ENCODE measurements around the gene PRKG1. TPM values are rescaled to one million over a fixed set of nuclear protein-coding genes. Genes with fewer than 3 reads are reported as not detected.

The PRKG1 gene
- total RNA-seq: 1 to 10 TPM; 8.0 to 8.9 TPM

GRCh38 chr10:51074238-51075028 lies at the start of gene PRKG1:
Gene PRKG1 (plus strand): TSS chr10:51074487.

GRCh38 chr10:51699475-51700227 lies 625.4 kb downstream of the PRKG1 start, which contains the start of gene CSTF2T:
Gene CSTF2T (minus strand): TSS chr10:51699595. CDS start chr10:51699549, 46 bp downstream.

DNA sequence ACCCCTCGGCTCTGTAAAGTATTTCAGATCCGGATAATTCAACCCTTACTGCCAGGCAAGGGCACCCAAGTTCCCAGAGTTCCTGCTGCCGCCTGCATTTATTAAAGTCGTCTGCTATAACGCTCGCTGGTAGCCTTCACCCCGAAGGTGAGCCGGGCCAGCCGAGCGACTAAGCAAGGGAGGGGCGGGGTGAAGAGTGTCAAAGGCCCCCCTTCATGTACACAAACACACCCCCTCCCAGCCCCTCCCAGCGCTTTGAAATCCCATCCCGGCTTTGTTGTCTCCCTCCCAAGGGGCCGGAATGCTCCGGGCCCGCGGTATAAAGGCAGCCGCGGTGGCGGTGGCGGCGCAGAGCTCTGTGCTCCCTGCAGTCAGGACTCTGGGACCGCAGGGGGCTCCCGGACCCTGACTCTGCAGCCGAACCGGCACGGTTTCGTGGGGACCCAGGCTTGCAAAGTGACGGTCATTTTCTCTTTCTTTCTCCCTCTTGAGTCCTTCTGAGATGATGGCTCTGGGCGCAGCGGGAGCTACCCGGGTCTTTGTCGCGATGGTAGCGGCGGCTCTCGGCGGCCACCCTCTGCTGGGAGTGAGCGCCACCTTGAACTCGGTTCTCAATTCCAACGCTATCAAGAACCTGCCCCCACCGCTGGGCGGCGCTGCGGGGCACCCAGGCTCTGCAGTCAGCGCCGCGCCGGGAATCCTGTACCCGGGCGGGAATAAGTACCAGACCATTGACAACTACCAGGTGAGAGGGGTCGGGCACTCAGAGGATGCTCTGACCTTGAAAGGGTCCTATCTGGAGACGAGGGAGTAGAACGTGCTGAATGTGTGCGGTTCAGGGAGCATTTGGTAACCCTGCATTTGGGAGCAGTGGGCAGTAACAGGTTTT lies 1239.9 kb downstream of the PRKG1 start, which contains the start of gene DKK1:
TSS of gene DKK1 (plus strand) at position 349 of the 889 bp plus-strand sequence. CDS start at position 503, 154 bp downstream.

Small RNA genes lying within 50 kb of the gene (small RNA-seq; reads per million reads assigned to genes)
- gene MIR605: 0.94 to 2.2 reads per million in 2 donors

Other genes with a start within 250 kb of the PRKG1 start
- gene A1CF, start 188.9 kb upstream of the PRKG1 start, total RNA-seq: not detected